Measurements from ENCODE around the gene MYO10. TPM values are rescaled to one million over a fixed set of nuclear protein-coding genes. Genes with fewer than 3 reads are reported as not detected.

Gene MYO10
- total RNA-seq, 1 experiment from 2014 or later = 89.8 TPM

GRCh38 chr5:16934677-16935153 lies 1.4 kb downstream of the MYO10 start:
- Mint-ChIP-seq H3K27ac (no peak overlapping the region), H3K36me3 (no peaks in the 10 kb centered on the region), H3K4me1 (peaks cover 63% of the 10 kb centered on the region), H3K4me3 (peak overlapping the region; percentile 87), H3K27me3 (ENCODE audit: low read depth) (peaks cover 77% of the 10 kb centered on the region), H3K9me3 (no peaks in the 10 kb centered on the region)
- ChIA-PET POLR2A (no interaction called here), CTCF (no interaction called here)
- DNase-seq (ENCODE audit: low spot score) = no peak
- ATAC-seq = no peak
- TF ChIP-seq OVOL2 (CRISPR knock-in tag; IDR thresholded peaks at IDR 0.05; ENCODE audit: borderline replicate concordance) (no peak), ETV6 (CRISPR knock-in tag; IDR thresholded peaks at IDR 0.05) (no peak), NFE2L1 (CRISPR knock-in tag; IDR thresholded peaks at IDR 0.05) (no peak), ZNF232 (CRISPR knock-in tag; IDR thresholded peaks at IDR 0.05) (no peak), GRHL2 (CRISPR knock-in tag; IDR thresholded peaks at IDR 0.05; ENCODE audit: insufficient replicate concordance, severe bottlenecking) (no peak), ATF2 (CRISPR knock-in tag; IDR thresholded peaks at IDR 0.05; ENCODE audit: borderline replicate concordance, low read depth) (no peak), MYBL2 (CRISPR knock-in tag; IDR thresholded peaks at IDR 0.05) (no peak)
- TF ChIP-seq, protein P1, sequence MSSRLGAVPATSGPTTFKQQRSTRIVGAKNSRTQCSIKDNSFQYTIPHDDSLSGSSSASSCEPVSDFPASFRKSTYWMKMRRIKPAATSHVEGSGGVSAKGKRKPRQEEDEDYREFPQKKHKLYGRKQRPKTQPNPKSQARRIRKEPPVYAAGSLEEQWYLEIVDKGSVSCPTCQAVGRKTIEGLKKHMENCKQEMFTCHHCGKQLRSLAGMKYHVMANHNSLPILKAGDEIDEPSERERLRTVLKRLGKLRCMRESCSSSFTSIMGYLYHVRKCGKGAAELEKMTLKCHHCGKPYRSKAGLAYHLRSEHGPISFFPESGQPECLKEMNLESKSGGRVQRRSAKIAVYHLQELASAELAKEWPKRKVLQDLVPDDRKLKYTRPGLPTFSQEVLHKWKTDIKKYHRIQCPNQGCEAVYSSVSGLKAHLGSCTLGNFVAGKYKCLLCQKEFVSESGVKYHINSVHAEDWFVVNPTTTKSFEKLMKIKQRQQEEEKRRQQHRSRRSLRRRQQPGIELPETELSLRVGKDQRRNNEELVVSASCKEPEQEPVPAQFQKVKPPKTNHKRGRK (CRISPR knock-in tag; IDR thresholded peaks at IDR 0.05; ENCODE audit: borderline replicate concordance) = no peak
- TF ChIP-seq, protein P2, sequence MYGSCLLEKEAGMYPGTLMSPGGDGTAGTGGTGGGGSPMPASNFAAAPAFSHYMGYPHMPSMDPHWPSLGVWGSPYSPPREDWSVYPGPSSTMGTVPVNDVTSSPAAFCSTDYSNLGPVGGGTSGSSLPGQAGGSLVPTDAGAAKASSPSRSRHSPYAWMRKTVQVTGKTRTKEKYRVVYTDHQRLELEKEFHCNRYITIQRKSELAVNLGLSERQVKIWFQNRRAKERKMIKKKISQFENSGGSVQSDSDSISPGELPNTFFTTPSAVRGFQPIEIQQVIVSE (CRISPR knock-in tag; IDR thresholded peaks at IDR 0.05; ENCODE audit: borderline replicate concordance) = no peak

- DNase-seq (ENCODE audit: low spot score) (peak; percentile 91), ATAC-seq (peak; percentile 14)
- H3K9me3 Mint-ChIP-seq = no peaks in the 10 kb centered on the region
- TF ChIP-seq HMGA2 (CRISPR knock-in tag; IDR thresholded peaks at IDR 0.05) (no peak), SP1 (CRISPR knock-in tag; conservative IDR thresholded peaks at IDR 0.05) (0 out of 2 replicates have a peak, but pooled peaks have one; percentile 40), CTCF (IDR thresholded peaks at IDR 0.05) (peak; percentile 91), ZNF232 (CRISPR knock-in tag; IDR thresholded peaks at IDR 0.05) (no peak), ZNF423 (CRISPR knock-in tag; IDR thresholded peaks at IDR 0.05) (no peak), NR2C2 (CRISPR knock-in tag; IDR thresholded peaks at IDR 0.05) (no peak), ATF1 (CRISPR knock-in tag; IDR thresholded peaks at IDR 0.05) (no peak), TEAD1 (CRISPR knock-in tag; IDR thresholded peaks at IDR 0.05) (no peak), SMAD4 (CRISPR knock-in tag; IDR thresholded peaks at IDR 0.05) (no peak), ZBTB21 (CRISPR knock-in tag; IDR thresholded peaks at IDR 0.05; ENCODE audit: borderline replicate concordance) (0 out of 2 replicates have a peak, but pooled peaks have one; percentile 33)
- peaks cover 78% of the 10 kb centered on the region for H3K27me3 Mint-ChIP-seq (ENCODE audit: low read depth)
- ChIA-PET CTCF (interaction anchor here (1.2 to 2.0 kb wide), 2 partner anchors 33 to 198 kb away, joined by 3 to 14 read pairs; no protein-coding TSS in a partner anchor), POLR2A (no interaction called here)
- no peak overlapping the region for H3K27ac Mint-ChIP-seq
- H3K4me3 Mint-ChIP-seq = peak overlapping the region; percentile 87
- H3K4me1 Mint-ChIP-seq = peaks cover 61% of the 10 kb centered on the region
- no peaks in the 10 kb centered on the region for H3K36me3 Mint-ChIP-seq
These were observed 2.0 kb downstream of the MYO10 start for GRCh38 chr5:16934123-16934522.

DNA sequence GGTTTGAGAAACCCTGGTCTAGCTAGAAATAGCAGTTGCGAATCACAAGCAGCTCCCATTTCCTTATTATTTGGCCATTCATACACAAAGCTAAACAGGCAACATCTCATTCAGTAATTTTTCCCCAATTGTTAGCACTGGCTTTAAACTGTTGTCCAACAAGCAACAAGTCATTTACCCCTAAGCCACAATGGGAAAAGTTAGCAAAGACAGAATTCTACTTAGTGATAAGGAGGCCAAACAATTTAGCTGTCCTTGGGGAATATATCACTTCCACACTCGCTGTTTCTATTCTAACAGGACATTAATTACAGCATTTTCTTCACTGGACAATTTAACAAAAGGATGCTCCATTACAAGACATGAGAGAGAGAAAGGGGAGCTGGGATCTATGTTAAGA lies 2.8 kb downstream of the MYO10 start:
- Mint-ChIP-seq H3K4me3 (peak overlapping the region; percentile 87), H3K27ac (no peak overlapping the region), H3K27me3 (ENCODE audit: low read depth) (peaks cover 73% of the 10 kb centered on the region), H3K9me3 (no peaks in the 10 kb centered on the region), H3K36me3 (no peaks in the 10 kb centered on the region), H3K4me1 (peaks cover 57% of the 10 kb centered on the region)
- ATAC-seq (no peak), DNase-seq (ENCODE audit: low spot score) (no peak)
- TF ChIP-seq MXD4 (CRISPR knock-in tag; IDR thresholded peaks at IDR 0.05; ENCODE audit: borderline replicate concordance) (no peak), ELF4 (CRISPR knock-in tag; IDR thresholded peaks at IDR 0.05; ENCODE audit: low read depth) (no peak)
- POLR2A ChIA-PET = no interaction called here
- CTCF ChIA-PET = interaction anchor here (1.2 to 2.0 kb wide), 4 partner anchors 32 to 256 kb away, joined by 3 to 14 read pairs (median 7); no protein-coding TSS in a partner anchor
